Breast epithelium (tissue), 3 donors: ENCODE measurements around the gene SNCAIP.

ENCODE experiments used
- POLR2A ChIP-seq: fragments of 450-650 bp; IDR thresholded peaks from one replicate; pipeline ENCODE4 v1.6.1; 2016; ENCODE audit warnings: antibody characterized with exemption, mild to moderate bottlenecking, moderate library complexity
- POLR2AphosphoS5 ChIP-seq, 3 donors: sonication (generic); formaldehyde crosslinking; IDR thresholded peaks; one replicate each; pipeline ENCODE4 v1.6.1; 2017; ENCODE audit warnings: antibody characterized with exemption in 3 of 3
- TF ChIP-seq, protein P1 (sequence below), 3 donors: fragments of 450-650 bp; IDR thresholded peaks; one replicate each; pipeline ENCODE4 v1.5.1; 2016 to 2017; ENCODE audit warnings: antibody characterized with exemption in 3 of 3, mild to moderate bottlenecking in 3 of 3, moderate library complexity in 3 of 3

DNA sequence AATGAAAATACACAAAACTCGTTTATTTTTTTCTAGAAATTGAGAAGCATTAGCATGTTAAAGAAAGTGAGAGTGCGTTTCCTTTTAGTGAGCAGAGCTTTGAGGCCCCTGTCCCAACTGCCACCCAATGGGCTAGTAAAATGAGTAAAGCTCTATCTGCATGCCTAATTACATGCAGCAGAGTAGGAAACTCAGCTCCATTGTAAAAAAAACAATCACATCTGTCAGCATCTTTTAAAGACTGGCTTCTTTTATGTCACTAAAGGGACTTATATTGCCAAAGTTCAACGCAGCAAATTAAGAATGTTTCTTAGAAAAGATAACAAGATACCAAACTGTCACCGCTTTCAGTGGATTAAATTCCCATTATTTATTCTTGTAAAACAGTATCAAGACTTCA lies 154.0 kb downstream of the SNCAIP start:
- TF ChIP-seq, protein P1, sequence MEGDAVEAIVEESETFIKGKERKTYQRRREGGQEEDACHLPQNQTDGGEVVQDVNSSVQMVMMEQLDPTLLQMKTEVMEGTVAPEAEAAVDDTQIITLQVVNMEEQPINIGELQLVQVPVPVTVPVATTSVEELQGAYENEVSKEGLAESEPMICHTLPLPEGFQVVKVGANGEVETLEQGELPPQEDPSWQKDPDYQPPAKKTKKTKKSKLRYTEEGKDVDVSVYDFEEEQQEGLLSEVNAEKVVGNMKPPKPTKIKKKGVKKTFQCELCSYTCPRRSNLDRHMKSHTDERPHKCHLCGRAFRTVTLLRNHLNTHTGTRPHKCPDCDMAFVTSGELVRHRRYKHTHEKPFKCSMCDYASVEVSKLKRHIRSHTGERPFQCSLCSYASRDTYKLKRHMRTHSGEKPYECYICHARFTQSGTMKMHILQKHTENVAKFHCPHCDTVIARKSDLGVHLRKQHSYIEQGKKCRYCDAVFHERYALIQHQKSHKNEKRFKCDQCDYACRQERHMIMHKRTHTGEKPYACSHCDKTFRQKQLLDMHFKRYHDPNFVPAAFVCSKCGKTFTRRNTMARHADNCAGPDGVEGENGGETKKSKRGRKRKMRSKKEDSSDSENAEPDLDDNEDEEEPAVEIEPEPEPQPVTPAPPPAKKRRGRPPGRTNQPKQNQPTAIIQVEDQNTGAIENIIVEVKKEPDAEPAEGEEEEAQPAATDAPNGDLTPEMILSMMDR (IDR thresholded peaks at IDR 0.05): no peak
- TF ChIP-seq POLR2A (no peak), POLR2AphosphoS5 (IDR thresholded peaks at IDR 0.05) (no peak)
